ENCODE results near the gene MLF2.
A peak's percentile ranks its signal among the peaks of the same experiment; 100 is the strongest.

The MLF2 gene

GRCh38 chr12:6772331-6772695 is 19.4 kb upstream of the MLF2 start, which contains the start of gene LAG3:
TSS of gene LAG3 (plus strand) at chr12:6772520. CDS start at chr12:6772853, 333 bp downstream.
- H3K4me3 ChIP-seq (ENCODE audit: low read depth, low read length): no peak within 1 kb of the TSS
- no peak for DNase-seq (ENCODE audit: low read depth)
- no peak for TF ChIP-seq CTCF (IDR thresholded peaks at IDR 0.05; ENCODE audit: control insufficient read depth, extremely low read depth, insufficient read depth)

GRCh38 chr12:6771509-6772330 is 18.8 kb upstream of the MLF2 start:
- H3K4me3 ChIP-seq (ENCODE audit: low read depth, low read length): no peak overlapping the region
- no peak for DNase-seq (ENCODE audit: low read depth)
- no peak for TF ChIP-seq CTCF (IDR thresholded peaks at IDR 0.05; ENCODE audit: control insufficient read depth, extremely low read depth, insufficient read depth)

- DNase-seq (ENCODE audit: low read depth): no peak
- no peak for TF ChIP-seq CTCF (IDR thresholded peaks at IDR 0.05; ENCODE audit: control insufficient read depth, extremely low read depth, insufficient read depth)
- H3K4me3 ChIP-seq (ENCODE audit: low read depth, low read length): no peak overlapping the region
These were observed 18.2 kb upstream of the MLF2 start for GRCh38 chr12:6771091-6771495.

- DNase-seq (ENCODE audit: low read depth): no peak
- H3K4me3 ChIP-seq (ENCODE audit: low read depth, low read length): no peak overlapping the region
- no peak for TF ChIP-seq CTCF (IDR thresholded peaks at IDR 0.05; ENCODE audit: control insufficient read depth, extremely low read depth, insufficient read depth)
These were observed 17.7 kb upstream of the MLF2 start for GRCh38 chr12:6770600-6770999.

- no peak for DNase-seq (ENCODE audit: low read depth)
- no peak for TF ChIP-seq CTCF (IDR thresholded peaks at IDR 0.05; ENCODE audit: control insufficient read depth, extremely low read depth, insufficient read depth)
These were observed 17.2 kb upstream of the MLF2 start for GRCh38 chr12:6770094-6770493.

GRCh38 chr12:6769666-6770065 is 16.7 kb upstream of the MLF2 start:
- TF ChIP-seq CTCF (IDR thresholded peaks at IDR 0.05; ENCODE audit: control insufficient read depth, extremely low read depth, insufficient read depth): no peak
- no peak overlapping the region for H3K4me3 ChIP-seq (ENCODE audit: low read depth, low read length)
- no peak for DNase-seq (ENCODE audit: low read depth)

More at GRCh38 chr12:6770094-6770493, 17.2 kb upstream of the MLF2 start:
- no peak overlapping the region for H3K4me3 ChIP-seq (ENCODE audit: low read depth, low read length)

- H3K4me3 ChIP-seq (ENCODE audit: low read depth, low read length): peak overlapping the region; percentile 81
- TF ChIP-seq CTCF (IDR thresholded peaks at IDR 0.05; ENCODE audit: control insufficient read depth, extremely low read depth, insufficient read depth): no peak
- no peak for DNase-seq (ENCODE audit: low read depth)
These were observed 16.0 kb upstream of the MLF2 start for GRCh38 chr12:6768990-6769389.
